ENCODE data around the gene TNFSF12.
"Not testable (repeated sequence)": the region's sequence is repeated elsewhere in the genome, so short reads cannot be mapped to it uniquely, and the experiment has no call there.

Gene TNFSF12

GRCh38 chr17:7582396-7583252 is 33.8 kb downstream of the TNFSF12 start:
- FAIRE-seq = no peak

GRCh38 chr17:7583253-7584109 is 34.6 kb downstream of the TNFSF12 start, which contains the start of gene MPDU1:
Gene MPDU1, plus strand, starts transcription at chr17:7583852. Its CDS starts 11 bp downstream, at chr17:7583863.
- FAIRE-seq (peak; percentile 97), DNase-seq (ENCODE audit: extremely low spot score, insufficient read length, low read depth) (peak; percentile 87)

More at GRCh38 chr17:7582396-7583252, 33.8 kb downstream of the TNFSF12 start:
- no peak for DNase-seq (ENCODE audit: extremely low spot score, insufficient read length, low read depth)

GRCh38 chr17:7586673-7587419 is 38.0 kb downstream of the TNFSF12 start:
- DNase-seq (ENCODE audit: extremely low spot score, insufficient read length, low read depth) (no peak), FAIRE-seq (peak; percentile 36)

GRCh38 chr17:7587420-7588151 is 38.7 kb downstream of the TNFSF12 start:
- no peak for FAIRE-seq
- DNase-seq (ENCODE audit: extremely low spot score, insufficient read length, low read depth) = no peak

GRCh38 chr17:7588553-7589203 is 39.8 kb downstream of the TNFSF12 start:
- no peak for DNase-seq (ENCODE audit: extremely low spot score, insufficient read length, low read depth)
- FAIRE-seq = no peak

GRCh38 chr17:7589204-7589868 is 40.5 kb downstream of the TNFSF12 start:
- DNase-seq (ENCODE audit: extremely low spot score, insufficient read length, low read depth) (peak; percentile 62), FAIRE-seq (peak; percentile 72)

- no peak for FAIRE-seq
Observed at GRCh38 chr17:7589891-7590691, 41.2 kb downstream of the TNFSF12 start, which contains the start of gene SOX15. Gene SOX15, minus strand, starts transcription at chr17:7590094. Its CDS starts 418 bp downstream, at chr17:7589676.

GRCh38 chr17:7590743-7591142 is 41.9 kb downstream of the TNFSF12 start:
- DNase-seq (ENCODE audit: extremely low spot score, insufficient read length, low read depth) (no peak), FAIRE-seq (no peak)

More at GRCh38 chr17:7589891-7590691, 41.2 kb downstream of the TNFSF12 start, which contains the start of gene SOX15:
- no peak for DNase-seq (ENCODE audit: extremely low spot score, insufficient read length, low read depth)

- no peak for DNase-seq (ENCODE audit: extremely low spot score, insufficient read length, low read depth)
- FAIRE-seq = no peak
Observed at GRCh38 chr17:7591596-7591995, 42.7 kb downstream of the TNFSF12 start.

GRCh38 chr17:7592422-7593021 is 43.7 kb downstream of the TNFSF12 start:
- FAIRE-seq = no peak
- no peak for DNase-seq (ENCODE audit: extremely low spot score, insufficient read length, low read depth)

GRCh38 chr17:7593296-7593695 is 44.4 kb downstream of the TNFSF12 start:
- FAIRE-seq (no peak), DNase-seq (ENCODE audit: extremely low spot score, insufficient read length, low read depth) (no peak)

GRCh38 chr17:7597561-7597960 is 48.7 kb downstream of the TNFSF12 start:
- FAIRE-seq = not testable (repeated sequence)

GRCh38 chr17:7606280-7606679 is 57.4 kb downstream of the TNFSF12 start:
- DNase-seq (ENCODE audit: extremely low spot score, insufficient read length, low read depth) (no peak), FAIRE-seq (no peak)

More at GRCh38 chr17:7597561-7597960, 48.7 kb downstream of the TNFSF12 start:
- DNase-seq (ENCODE audit: extremely low spot score, insufficient read length, low read depth) = not testable (repeated sequence)

All from GM18507 (cell line).